Chondrocyte (in vitro differentiated cells): ENCODE measurements around the gene PBRM1. TPM values are rescaled to one million over a fixed set of nuclear protein-coding genes. Genes with fewer than 3 reads are reported as not detected.

Experiments used
- DNase-seq: peaks from one replicate; pipeline ENCODE4 v3.0.0; 2021; ENCODE audit warnings: mixed read lengths, low spot score
- H3K27ac Mint-ChIP-seq: one replicate; pipeline ENCODE4 v1.8.0; 2021; ENCODE audit warnings: mild to moderate bottlenecking, moderate library complexity, mixed read lengths; ENCODE audit not compliant: unreplicated experiment
- H3K27me3 Mint-ChIP-seq: 2 replicates; pipeline ENCODE4 v1.8.0; 2021; ENCODE audit warnings: low read depth, mixed read lengths
- H3K36me3 Mint-ChIP-seq: 2 replicates; pipeline ENCODE4 v1.8.0; 2021; ENCODE audit warnings: low read depth, mixed read lengths
- H3K4me1 Mint-ChIP-seq: 2 replicates; pipeline ENCODE4 v1.8.0; 2021; ENCODE audit warnings: low read depth, mild to moderate bottlenecking, mixed read lengths
- H3K4me3 Mint-ChIP-seq: one replicate; pipeline ENCODE4 v1.8.0; 2021; ENCODE audit warnings: mild to moderate bottlenecking, moderate library complexity, mixed read lengths; ENCODE audit not compliant: unreplicated experiment
- H3K9me3 Mint-ChIP-seq: 2 replicates; pipeline ENCODE4 v1.8.0; 2021; ENCODE audit warnings: low read depth, mixed read lengths
- total RNA-seq: library from RNA; stranded (reverse); gene quantifications from 3 replicates; pipeline ENCODE4 v1.2.1, GENCODE V29; 2021
- TF ChIP-seq, protein P1 (sequence below): fragments of 200-600 bp; sonication (generic); IDR thresholded peaks from 2 replicates; pipeline ENCODE4 v1.5.0; 2021; ENCODE audit warnings: antibody characterized with exemption, mild to moderate bottlenecking, moderate library complexity

PBRM1 gene
- total RNA-seq, 1 donor from 2014 or later: 69.0 TPM

- Mint-ChIP-seq H3K27me3 (no peaks in the 10 kb centered on the region), H3K27ac (no peak overlapping the region), H3K4me3 (no peak overlapping the region), H3K9me3 (peaks cover 3% of the 10 kb centered on the region), H3K4me1 (no peaks in the 10 kb centered on the region), H3K36me3 (peaks cover 13% of the 10 kb centered on the region)
- no peak for DNase-seq
- TF ChIP-seq, protein P1, sequence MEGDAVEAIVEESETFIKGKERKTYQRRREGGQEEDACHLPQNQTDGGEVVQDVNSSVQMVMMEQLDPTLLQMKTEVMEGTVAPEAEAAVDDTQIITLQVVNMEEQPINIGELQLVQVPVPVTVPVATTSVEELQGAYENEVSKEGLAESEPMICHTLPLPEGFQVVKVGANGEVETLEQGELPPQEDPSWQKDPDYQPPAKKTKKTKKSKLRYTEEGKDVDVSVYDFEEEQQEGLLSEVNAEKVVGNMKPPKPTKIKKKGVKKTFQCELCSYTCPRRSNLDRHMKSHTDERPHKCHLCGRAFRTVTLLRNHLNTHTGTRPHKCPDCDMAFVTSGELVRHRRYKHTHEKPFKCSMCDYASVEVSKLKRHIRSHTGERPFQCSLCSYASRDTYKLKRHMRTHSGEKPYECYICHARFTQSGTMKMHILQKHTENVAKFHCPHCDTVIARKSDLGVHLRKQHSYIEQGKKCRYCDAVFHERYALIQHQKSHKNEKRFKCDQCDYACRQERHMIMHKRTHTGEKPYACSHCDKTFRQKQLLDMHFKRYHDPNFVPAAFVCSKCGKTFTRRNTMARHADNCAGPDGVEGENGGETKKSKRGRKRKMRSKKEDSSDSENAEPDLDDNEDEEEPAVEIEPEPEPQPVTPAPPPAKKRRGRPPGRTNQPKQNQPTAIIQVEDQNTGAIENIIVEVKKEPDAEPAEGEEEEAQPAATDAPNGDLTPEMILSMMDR: no peak
Observed at GRCh38 chr3:52719618-52720017, 33.9 kb upstream of the PBRM1 start.

- DNase-seq: no peak
- peaks cover 9% of the 10 kb centered on the region for H3K36me3 Mint-ChIP-seq
- H3K27me3 Mint-ChIP-seq: no peaks in the 10 kb centered on the region
- no peaks in the 10 kb centered on the region for H3K4me1 Mint-ChIP-seq
- H3K4me3 Mint-ChIP-seq: no peak overlapping the region
- H3K27ac Mint-ChIP-seq: no peak overlapping the region
- TF ChIP-seq, protein P1: no peak
- peaks cover 3% of the 10 kb centered on the region for H3K9me3 Mint-ChIP-seq
Observed at GRCh38 chr3:52715714-52716305, 30.1 kb upstream of the PBRM1 start.

DNA sequence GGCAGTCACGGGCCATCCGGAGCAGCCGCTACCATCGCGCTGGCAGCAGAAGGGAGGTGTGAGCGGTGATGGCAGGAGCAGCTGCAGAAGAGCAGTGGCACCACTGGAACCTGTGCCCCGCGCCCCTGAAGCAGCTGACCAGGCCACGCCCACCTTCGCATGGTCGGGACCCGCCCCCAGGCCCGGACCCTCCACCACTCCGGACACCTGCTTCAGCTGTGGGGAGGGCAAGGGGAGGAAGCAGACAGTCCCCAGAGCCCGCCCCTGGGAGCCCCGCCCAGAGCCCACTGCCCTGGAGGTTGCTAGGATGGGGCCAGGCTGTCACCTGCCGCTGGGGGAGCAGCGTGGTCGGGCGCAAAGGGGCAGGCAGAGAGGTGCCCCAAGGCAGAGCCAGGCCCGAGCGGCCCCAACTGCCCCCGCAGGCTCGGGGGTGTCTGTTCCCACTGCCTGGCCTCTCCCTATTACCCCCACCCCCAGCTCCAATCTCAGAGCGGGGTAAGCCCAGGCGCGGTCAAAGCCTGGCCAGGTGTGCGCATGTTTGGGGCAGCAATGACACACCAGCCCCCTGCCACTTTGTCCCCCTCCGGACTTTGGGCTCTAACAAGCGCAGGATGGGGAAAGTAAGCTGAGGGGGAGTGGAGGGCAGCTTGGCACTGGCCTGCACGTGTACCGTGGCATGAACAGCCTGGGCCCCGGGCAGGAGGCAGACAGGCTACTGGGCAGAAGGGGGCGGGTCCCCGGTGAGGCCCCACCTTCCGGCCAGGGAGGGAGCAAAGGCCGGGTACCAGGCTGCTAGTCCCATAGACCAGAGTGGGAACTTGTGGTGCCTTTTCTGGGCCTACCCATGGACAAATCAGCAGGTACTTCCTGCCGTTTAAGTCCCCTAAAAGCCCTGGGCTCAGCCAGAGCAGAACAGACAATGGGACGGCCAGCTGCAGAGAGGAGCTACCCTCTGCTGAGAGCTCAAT lies 28.9 kb upstream of the PBRM1 start:
- no peak for DNase-seq
- TF ChIP-seq, protein P1: no peak
- no peaks in the 10 kb centered on the region for H3K27me3 Mint-ChIP-seq
- no peaks in the 10 kb centered on the region for H3K4me1 Mint-ChIP-seq
- H3K27ac Mint-ChIP-seq: no peak overlapping the region
- no peak overlapping the region for H3K4me3 Mint-ChIP-seq
- peaks cover under 1% of the 10 kb centered on the region for H3K9me3 Mint-ChIP-seq
- peaks cover 7% of the 10 kb centered on the region for H3K36me3 Mint-ChIP-seq

GRCh38 chr3:52712291-52713212 lies 26.8 kb upstream of the PBRM1 start:
- H3K4me3 Mint-ChIP-seq: no peak overlapping the region

More at GRCh38 chr3:52712291-52713212, 26.8 kb upstream of the PBRM1 start:
- peaks cover 4% of the 10 kb centered on the region for H3K36me3 Mint-ChIP-seq
- H3K9me3 Mint-ChIP-seq: no peaks in the 10 kb centered on the region
- DNase-seq: no peak
- TF ChIP-seq, protein P1: no peak
- no peaks in the 10 kb centered on the region for H3K27me3 Mint-ChIP-seq
- peaks cover 7% of the 10 kb centered on the region for H3K4me1 Mint-ChIP-seq
- no peak overlapping the region for H3K27ac Mint-ChIP-seq
